DOHH2 (cell line): Measurements from ENCODE around the gene SLIRP.
"Not testable (repeated sequence)": the region's sequence is repeated elsewhere in the genome, so short reads cannot be mapped to it uniquely, and the experiment has no call there.

Experiments
- H3F3A ChIP-seq: fragments of 200-600 bp; sonication (generic), shearing (Covaris generic); 2 replicates; pipeline ENCODE4 v1.6.0; 2016; ENCODE audit warnings: antibody characterized with exemption, mild to moderate bottlenecking; ENCODE audit not compliant: control insufficient read depth, insufficient read depth
- H3K27ac ChIP-seq: fragments of 200-600 bp; sonication (generic); 2 replicates; pipeline ENCODE4 v1.5.1; 2014; ENCODE audit warnings: low read depth, mild to moderate bottlenecking, low read length, moderate library complexity
- H3K27me3 ChIP-seq: fragments of 200-600 bp; sonication (generic); 2 replicates; pipeline ENCODE4 v1.6.1; 2014; ENCODE audit warnings: mild to moderate bottlenecking, low read length, mixed read lengths; ENCODE audit not compliant: control insufficient read depth
- H3K36me3 ChIP-seq: fragments of 200-600 bp; sonication (generic); 2 replicates; pipeline ENCODE4 v1.6.1; 2014; ENCODE audit warnings: mild to moderate bottlenecking, low read length, moderate library complexity, mixed read lengths; ENCODE audit not compliant: control insufficient read depth
- H3K4me1 ChIP-seq: fragments of 200-600 bp; sonication (generic); 2 replicates; pipeline ENCODE4 v1.6.1; 2014; ENCODE audit warnings: mild to moderate bottlenecking, low read length, mixed read lengths; ENCODE audit not compliant: control insufficient read depth
- H3K4me2 ChIP-seq: fragments of 200-600 bp; sonication (generic); 2 replicates; pipeline ENCODE4 v1.6.0; 2014; ENCODE audit warnings: mild to moderate bottlenecking, low read length, moderate library complexity
- H3K4me3 ChIP-seq: fragments of 200-600 bp; sonication (generic); 2 replicates; pipeline ENCODE4 v1.5.1; 2014; ENCODE audit warnings: mild to moderate bottlenecking, low read length, mixed read lengths
- H3K79me2 ChIP-seq: fragments of 200-600 bp; sonication (generic); 2 replicates; pipeline ENCODE4 v1.6.1; 2014; ENCODE audit warnings: mild to moderate bottlenecking, low read length, mixed read lengths; ENCODE audit not compliant: control insufficient read depth
- H3K9me2 ChIP-seq: fragments of 200-600 bp; sonication (generic); replicated peaks from 2 replicates; pipeline ENCODE4 v1.6.1; 2014; ENCODE audit warnings: mild to moderate bottlenecking, low read length, mixed read lengths; ENCODE audit not compliant: control insufficient read depth
- H3K9me3 ChIP-seq: fragments of 200-600 bp; sonication (generic); 2 replicates; pipeline ENCODE4 v1.6.1; 2014; ENCODE audit warnings: antibody characterized with exemption, low read length, mixed read lengths; ENCODE audit not compliant: control insufficient read depth, insufficient read depth
- H4K20me1 ChIP-seq: fragments of 200-600 bp; sonication (generic); 2 replicates; pipeline ENCODE4 v1.6.0; 2014; ENCODE audit warnings: low read depth, mild to moderate bottlenecking, antibody characterized with exemption, low read length, moderate library complexity; ENCODE audit not compliant: control insufficient read depth, insufficient read depth
- CTCF ChIP-seq: fragments of 200-600 bp; sonication (generic); IDR thresholded peaks from one replicate; pipeline ENCODE4 v1.5.1; 2014; ENCODE audit warnings: antibody characterized with exemption, mild to moderate bottlenecking, low read depth, low read length; ENCODE audit not compliant: poor library complexity, severe bottlenecking
- EZH2phosphoT487 ChIP-seq: fragments of 200-600 bp; sonication (generic); IDR thresholded peaks from 2 replicates; pipeline ENCODE4 v1.6.1; 2017; ENCODE audit warnings: borderline replicate concordance, mild to moderate bottlenecking, antibody characterized with exemption, low read length, moderate library complexity, mixed read lengths

The SLIRP gene

GRCh38 chr14:77738559-77739250 is 30.8 kb downstream of the SLIRP start:
- Histone ChIP-seq H3K4me2 (no peak overlapping the region), H3K9me3 (no peaks in the 10 kb centered on the region), H3K4me1 (no peaks in the 10 kb centered on the region), H3K4me3 (no peak overlapping the region), H3K36me3 (peaks cover 81% of the 10 kb centered on the region), H3K27ac (no peak overlapping the region), H3K9me2 (no peaks in the 10 kb centered on the region), H3F3A (no peaks in the 10 kb centered on the region), H3K79me2 (peaks cover 32% of the 10 kb centered on the region), H3K27me3 (no peaks in the 10 kb centered on the region), H4K20me1 (no peaks in the 10 kb centered on the region)
- TF ChIP-seq CTCF (no peak), EZH2phosphoT487 (no peak)

DNA sequence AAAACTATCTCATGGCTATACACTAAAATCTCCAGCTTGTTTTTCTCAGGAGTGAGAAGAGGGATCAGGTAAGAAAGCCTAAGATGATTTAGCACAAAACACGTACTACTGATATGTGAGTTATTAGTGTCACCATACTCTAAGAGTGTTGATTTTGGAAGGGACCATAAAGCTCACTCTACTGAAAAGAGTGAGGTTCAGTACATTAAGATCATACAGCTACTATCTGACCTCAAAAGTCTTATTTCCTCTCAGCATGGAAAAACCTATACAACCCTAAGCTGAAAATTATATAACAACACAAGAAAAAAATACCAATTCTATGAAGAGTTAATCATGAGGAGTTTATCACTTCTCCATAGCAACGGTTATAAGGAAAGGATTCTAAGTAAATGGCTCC is 33.5 kb downstream of the SLIRP start:
- peaks cover 4% of the 10 kb centered on the region; the same call in 1 of the 2 replicates for H4K20me1 ChIP-seq

DNA sequence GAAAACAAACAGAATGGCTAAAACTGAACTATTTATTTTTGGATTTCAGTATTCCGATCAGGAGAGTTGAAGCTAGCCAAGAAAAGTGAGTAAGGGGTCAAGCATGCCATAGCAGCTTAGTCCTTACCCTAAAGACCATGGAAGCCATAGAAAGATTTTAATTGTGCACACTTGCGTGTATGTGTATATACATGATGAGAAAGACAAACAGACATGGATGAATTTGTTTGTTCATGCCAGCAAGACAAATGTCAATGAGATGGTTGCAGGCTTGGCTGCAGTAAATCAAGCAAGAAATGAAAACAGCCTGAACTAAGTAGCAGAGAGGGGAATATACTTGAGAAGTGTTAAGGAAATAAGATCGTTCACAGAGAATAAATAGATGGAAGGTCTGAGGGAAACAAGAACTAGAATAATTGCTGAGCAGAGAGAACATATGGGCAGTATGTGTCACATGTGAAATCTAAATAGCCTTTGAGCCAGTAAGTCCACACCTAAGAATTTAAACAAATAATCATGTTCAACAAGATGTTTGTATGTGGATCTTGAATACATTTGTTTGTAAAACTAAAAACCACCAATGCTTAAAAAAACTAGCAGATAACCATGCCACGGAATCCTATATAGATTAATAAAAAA is 38.3 kb downstream of the SLIRP start:
- Histone ChIP-seq H3K4me1 (no peaks in the 10 kb centered on the region), H3K27me3 (no peaks in the 10 kb centered on the region), H3K27ac (no peak overlapping the region), H3K4me2 (no peak overlapping the region), H3K4me3 (no peak overlapping the region), H4K20me1 (peaks cover 4% of the 10 kb centered on the region; the same call in 1 of the 2 replicates), H3K9me2 (no peaks in the 10 kb centered on the region), H3K9me3 (no peaks in the 10 kb centered on the region), H3K79me2 (peaks cover 50% of the 10 kb centered on the region), H3F3A (no peaks in the 10 kb centered on the region), H3K36me3 (peaks cover 68% of the 10 kb centered on the region)
- no peak for TF ChIP-seq EZH2phosphoT487
- TF ChIP-seq CTCF, result no peak

More for the DNA sequence above, 33.5 kb downstream of the SLIRP start:
- H3K4me3 ChIP-seq, result no peak overlapping the region
- H3K4me2 ChIP-seq, result no peak overlapping the region
- H3K27me3 ChIP-seq, result no peaks in the 10 kb centered on the region
- no peaks in the 10 kb centered on the region for H3K9me3 ChIP-seq
- no peaks in the 10 kb centered on the region for H3K9me2 ChIP-seq
- peaks cover 51% of the 10 kb centered on the region for H3K79me2 ChIP-seq
- no peak overlapping the region for H3K27ac ChIP-seq
- peaks cover 75% of the 10 kb centered on the region for H3K36me3 ChIP-seq
- TF ChIP-seq CTCF (no peak), EZH2phosphoT487 (no peak)
- no peaks in the 10 kb centered on the region for H3K4me1 ChIP-seq
- no peaks in the 10 kb centered on the region for H3F3A ChIP-seq

DNA sequence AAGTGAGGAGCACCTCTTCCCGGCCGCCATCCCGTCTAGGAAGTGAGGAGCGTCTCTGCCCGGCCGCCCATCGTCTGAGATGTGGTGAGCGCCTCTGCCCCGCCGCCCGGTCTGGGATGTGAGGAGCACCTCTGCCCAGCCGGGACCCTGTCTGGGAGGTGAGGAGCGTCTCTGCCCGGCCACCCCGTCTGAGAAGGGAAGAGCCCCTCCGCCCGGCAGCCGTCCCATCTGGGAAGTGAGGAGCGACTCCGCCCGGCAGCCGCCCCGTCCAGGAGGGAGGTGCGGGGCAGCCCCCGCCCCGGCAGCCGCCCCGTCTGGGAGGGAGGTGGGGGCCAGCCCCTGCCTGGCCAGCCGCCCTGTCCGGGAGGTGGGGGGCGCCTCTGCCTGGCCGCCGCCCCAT is 39.5 kb downstream of the SLIRP start:
- not testable (repeated sequence) for H3K4me2 ChIP-seq, H3K27ac ChIP-seq, H4K20me1 ChIP-seq, H3K9me3 ChIP-seq, H3K4me3 ChIP-seq, H3F3A ChIP-seq, H3K9me2 ChIP-seq, H3K4me1 ChIP-seq, H3K27me3 ChIP-seq
- peaks cover 70% of the 10 kb centered on the region for H3K36me3 ChIP-seq
- peaks cover 48% of the 10 kb centered on the region for H3K79me2 ChIP-seq
